Heart left ventricle (tissue), 16 donors: ENCODE results near the gene NRSN2. TPM values are rescaled to one million over a fixed set of nuclear protein-coding genes. Genes with fewer than 3 reads are reported as not detected.
A peak's percentile ranks its signal among the peaks of the same experiment; 100 is the strongest.
"Not testable (repeated sequence)": the region's sequence is repeated elsewhere in the genome, so short reads cannot be mapped to it uniquely, and the experiment has no call there.

Experiments used
- ATAC-seq, 4 donors: fragments of 200-7000 bp; cut with Tn5 transposase; one replicate each; pipeline ENCODE4 v1.9.1; 2020 to 2022; ENCODE audit warnings: moderate library complexity in 4 of 4, mild to moderate bottlenecking in 3 of 4, moderate number of reproducible peaks in 1 of 4
- DNase-seq, 5 donors: peaks; one replicate each; pipeline ENCODE4 v3.0.0-alpha.2; 2020
- H3K27ac ChIP-seq, 12 donors: fragments of 200-600 bp; sonication (generic) in 4 of 12; one replicate each; pipeline versions ENCODE4 v1.5.0 to v1.8.0; 2016 to 2022; ENCODE audit warnings: mild to moderate bottlenecking in 2 of 12
- H3K27me3 ChIP-seq, 9 donors: fragments of 200-600 bp; sonication (generic) in 2 of 9; one replicate each; pipeline versions ENCODE4 v1.5.1 to v1.8.0; 2016 to 2022; ENCODE audit warnings: mild to moderate bottlenecking in 3 of 9
- H3K36me3 ChIP-seq, 9 donors: fragments of 200-600 bp; sonication (generic) in 2 of 9; one replicate each; pipeline versions ENCODE4 v1.5.0 to v1.8.0; 2018 to 2022; ENCODE audit warnings: mild to moderate bottlenecking in 2 of 9
- H3K4me1 ChIP-seq, 12 donors: fragments of 200-600 bp; sonication (generic) in 4 of 12; one replicate each; pipeline versions ENCODE4 v1.5.0 to v1.8.0; 2016 to 2022; ENCODE audit warnings: mild to moderate bottlenecking in 3 of 12
- H3K4me3 ChIP-seq, 12 donors: fragments of 200-600 bp; sonication (generic) in 4 of 12; one replicate each; pipeline versions ENCODE4 v1.5.0 to v1.8.0; 2017 to 2022; ENCODE audit warnings: mild to moderate bottlenecking in 9 of 12, moderate library complexity in 4 of 12
- H3K9me3 ChIP-seq, 12 donors: fragments of 200-600 bp; sonication (generic) in 4 of 12; one replicate each; pipeline versions ENCODE4 v1.5.0 to v1.8.0; 2016 to 2022; ENCODE audit warnings: mild to moderate bottlenecking in 1 of 12
- CTCF ChIP-seq, 12 donors: fragments of 200-600 bp; sonication (generic) in 4 of 12; IDR thresholded peaks; one replicate each; pipeline versions ENCODE4 v1.5.0 to v1.8.0; 2018 to 2022; ENCODE audit warnings: antibody characterized with exemption in 12 of 12, mild to moderate bottlenecking in 5 of 12
- POLR2A ChIP-seq, 2 donors: fragments of 450-650 bp; IDR thresholded peaks; one replicate each; pipeline ENCODE4 v1.6.1; 2017; ENCODE audit warnings: antibody characterized with exemption in 2 of 2, mild to moderate bottlenecking in 2 of 2, moderate library complexity in 2 of 2
- WGBS, 4 donors: extraction: QIAGEN DNeasy Blood & Tissue Kit in 2 of 4; methylation state at CpG; one replicate each; pipeline versions ENCODE4 v1.1.5 to v1.1.7; 2013 to 2018; 5-methylcytosine and 5-hydroxymethylcytosine counted together
- intact Hi-C, 10 donors: fragments of 100-400 bp; cut with DNase I; formaldehyde crosslinking; loops; one replicate each; pipeline versions ENCODE4 v1.11.1 to v1.14.2; 2022
- polyA plus RNA-seq, 2 donors: library from polyadenylated mRNA; stranded (reverse); fragments of 200-250 nt; gene quantifications; one replicate each; pipeline ENCODE4 v1.2.3, GENCODE V29; 2013
- total RNA-seq, 9 donors: library from RNA; depleted of rRNA in 2 of 9; stranded (reverse); fragments of >200 nt in 2 of 9; fragmentation: NEBNext Ultra II Directional in 3 of 9; extraction: Animal tissue kit (Norgen Biotek cat#: 25700) in 3 of 9; gene quantifications; one replicate each; pipeline versions ENCODE4 v1.1.0 to v1.2.4, GENCODE V29; 2016 to 2023
- donor health status: ischemic (EF 13 %, LVEDD 7.1; RV severe dilation, severe dysfunction).
- donor health status: healthy with polysubstance abuse.
- donor health status: DM: no; HTN: yes; CAD: no.
- donor health status: DM: no; HTN: no; CAD: no.
- donor health status: ischemic (EF 25% LVEDD 6.9; RV normal size, moderate dysfunction).
- donor health status: ischemic (EF 25% LVEDD 5.7; RV mildly dilated, moderate dysfunction).
- donor health status: healthy.
- donor health status: DM: yes; HTN: yes; CAD: no.
- donor health status: ischemic (EF 35%, LVEDD 5.7; RV mildly dilated, moderate dysfunction).
- donor health status: nonischemic (EF 11% LVEDD 7.7; RV severe dilation, severe dysfunction).
- donor health status: DM: yes; HTN: yes; CAD: no.
- donor health status: PGD.
- donor health status: ischemic (EF 29% LVEDD 5.4; RV normal size, mild dysfunction).
- donor health status: nonischemic (EF 23%, LVEDD 6.1; RV moderate dilation, normal function).

The NRSN2 gene
- total and polyA plus RNA-seq, 11 donors: 13.8 to 49.5 (median 28.1) TPM

DNA sequence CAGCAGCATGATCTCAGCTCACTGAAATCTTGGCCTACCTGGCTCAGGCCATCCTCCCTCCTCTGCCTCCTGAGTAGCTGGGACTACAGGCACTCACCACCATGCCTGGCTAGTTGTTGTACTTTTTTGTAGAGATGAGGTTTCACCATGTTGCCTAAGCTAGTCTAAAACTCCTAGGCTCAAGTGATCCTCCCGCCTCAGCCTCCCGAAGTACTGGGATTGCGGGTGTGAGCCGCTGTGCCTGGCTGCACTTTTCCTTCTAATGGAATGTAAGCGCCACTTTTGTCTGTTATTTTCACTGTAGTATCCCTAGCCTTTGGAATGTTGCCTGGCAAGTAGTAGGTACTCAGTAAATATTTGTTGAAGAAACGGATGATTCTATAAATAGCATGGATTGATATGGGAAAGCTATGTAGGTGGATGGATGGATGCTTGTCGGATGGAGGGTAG, 23.3 kb downstream of the NRSN2 start:
- H3K27me3 ChIP-seq: no peaks in the 10 kb centered on the region
- intact Hi-C loops: no loop called here
- H3K4me3 ChIP-seq: no peak overlapping the region
- H3K9me3 ChIP-seq: no peaks in the 10 kb centered on the region
- H3K27ac ChIP-seq: no peak overlapping the region
- H3K36me3 ChIP-seq: no peaks in the 10 kb centered on the region
- H3K4me1 ChIP-seq: peaks cover 0 to 30% (median 12%) of the 10 kb centered on the region in 12 donors
- ATAC-seq (no peak), DNase-seq (no peak)
- 83 to 85% (median 84%) methylated on average over 7 of the region's 7 CpGs for WGBS, 4 donors
- TF ChIP-seq CTCF (IDR thresholded peaks at IDR 0.05) (no peak), POLR2A (IDR thresholded peaks at IDR 0.05) (no peak)

DNA sequence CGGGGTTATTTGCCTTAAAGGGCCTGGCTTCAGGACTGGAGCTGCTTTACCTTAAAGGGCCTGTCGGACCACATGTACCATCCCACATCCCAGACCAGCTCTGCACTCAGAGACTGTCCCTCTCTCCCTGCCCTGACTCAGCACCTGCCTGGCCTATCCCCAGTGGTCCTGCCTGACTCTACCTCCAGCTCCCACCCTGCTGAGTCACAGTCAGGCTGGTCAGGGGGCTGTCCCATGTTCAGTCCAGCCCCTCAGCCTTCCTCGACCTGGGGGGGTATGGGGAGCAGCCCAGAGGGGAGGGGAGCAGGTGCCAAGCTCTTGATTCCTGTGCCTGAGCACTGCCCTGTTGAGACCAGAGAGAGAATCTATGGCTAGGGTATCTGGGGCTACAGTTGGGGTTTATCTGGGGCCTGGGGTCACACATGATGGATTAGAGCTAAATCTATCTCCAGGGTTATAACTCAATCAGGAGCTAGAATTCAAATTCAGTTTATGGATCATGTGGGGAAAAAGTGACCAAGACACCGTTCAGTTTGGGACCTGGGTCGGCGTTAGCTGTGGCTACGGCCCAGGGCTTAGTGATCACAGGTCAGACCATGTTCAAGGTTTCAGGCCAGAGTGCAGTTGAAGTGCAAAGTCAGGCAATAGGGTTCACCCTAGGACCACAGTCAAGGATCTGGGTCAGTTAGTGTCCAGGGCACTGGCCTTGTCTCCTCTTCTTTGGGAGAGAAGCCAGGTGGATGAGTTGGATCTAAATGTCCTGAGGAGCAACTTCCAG, 24.3 kb downstream of the NRSN2 start:
- H3K4me1 ChIP-seq: peaks cover 0 to 30% (median 12%) of the 10 kb centered on the region in 12 donors
- H3K27me3 ChIP-seq: no peaks in the 10 kb centered on the region
- H3K36me3 ChIP-seq: no peaks in the 10 kb centered on the region
- 83 to 88% (median 85%) methylated on average over 6 to 7 of the region's 7 CpGs for WGBS, 4 donors
- TF ChIP-seq CTCF (IDR thresholded peaks at IDR 0.05) (no peak), POLR2A (IDR thresholded peaks at IDR 0.05) (no peak)
- ATAC-seq (no peak), DNase-seq (no peak)
- peak overlapping the region in 9 of 12 donors; percentile 20 to 60 (median 53) for H3K27ac ChIP-seq
- H3K4me3 ChIP-seq: no peak overlapping the region
- H3K9me3 ChIP-seq: no peaks in the 10 kb centered on the region
- intact Hi-C loops: no loop called here

DNA sequence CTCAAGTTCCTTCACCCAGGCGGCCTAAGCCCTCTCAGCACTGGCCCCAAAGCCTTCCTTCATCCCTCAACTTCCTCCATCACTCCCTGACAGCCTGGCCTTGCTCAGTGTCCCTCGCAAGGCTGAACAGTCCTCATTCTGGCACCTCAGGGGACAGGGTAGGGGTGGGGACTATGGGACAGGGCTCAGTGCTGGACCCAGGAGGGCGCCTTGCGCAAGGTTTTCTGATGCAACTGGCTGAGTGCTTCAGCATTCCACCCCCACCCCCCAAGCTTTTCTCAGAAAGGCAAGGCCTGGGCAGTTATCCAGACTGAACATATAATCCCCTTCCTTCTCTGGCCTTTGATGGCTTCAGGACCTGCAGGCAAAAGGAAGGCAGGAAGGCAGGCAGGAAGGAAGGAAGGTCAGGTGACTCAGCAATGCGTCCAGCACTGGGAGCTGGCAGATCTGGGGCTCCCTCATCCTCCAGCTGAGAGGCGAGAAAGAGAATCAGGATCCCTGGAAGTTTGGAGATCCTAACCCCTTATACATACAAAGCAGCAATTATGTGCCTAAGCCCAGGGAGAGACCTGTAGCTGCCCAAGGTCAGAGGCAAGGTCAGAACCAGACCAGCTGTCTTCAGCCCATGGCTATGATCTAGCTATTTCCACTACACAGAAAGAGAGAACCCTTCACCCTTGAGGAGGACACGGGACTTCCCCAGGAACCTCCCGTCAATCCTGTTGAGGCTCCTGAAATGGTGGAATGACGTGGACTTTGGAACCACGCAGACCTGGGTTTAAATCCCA, 25.0 kb downstream of the NRSN2 start:
- ATAC-seq (peak; percentile 36 to 85 (median 80)), DNase-seq (peak; percentile 57 to 75 (median 73))
- Histone ChIP-seq H3K27ac (peak overlapping the region in 10 of 12 donors; percentile 4 to 60 (median 52)), H3K27me3 (no peaks in the 10 kb centered on the region), H3K36me3 (no peaks in the 10 kb centered on the region), H3K4me3 (no peak overlapping the region), H3K9me3 (no peaks in the 10 kb centered on the region), H3K4me1 (peaks cover 0 to 30% (median 12%) of the 10 kb centered on the region in 12 donors)
- TF ChIP-seq CTCF (IDR thresholded peaks at IDR 0.05) (no peak), POLR2A (IDR thresholded peaks at IDR 0.05) (no peak)
- 52 to 61% (median 56%) methylated on average over 9 to 10 of the region's 10 CpGs for WGBS, 4 donors
- intact Hi-C loops: no loop called here

- DNase-seq, intact Hi-C loops, H3K4me3 ChIP-seq, H3K36me3 ChIP-seq, H3K9me3 ChIP-seq, H3K27me3 ChIP-seq: not testable (repeated sequence)
- H3K4me1 ChIP-seq: peaks cover 0 to 30% (median 12%) of the 10 kb centered on the region in 12 donors
- peak in 1 of 4 donors; percentile 20 for ATAC-seq
- H3K27ac ChIP-seq: peak overlapping the region in 7 of 12 donors; percentile 2 to 60 (median 52)
- WGBS, 4 donors: 79 to 93% (median 90%) methylated on average over 7 to 11 of the region's 11 CpGs
These were observed 25.7 kb downstream of the NRSN2 start for GRCh38 chr20:372543-373082.
